GM06990 (cell line): ENCODE measurements around the gene GNA14.

Experiments
- DNase-seq: peaks from one replicate; pipeline ENCODE4 v3.0.0-alpha.2; 2011; ENCODE audit not compliant: insufficient read length; ENCODE audit errors: extremely low read depth
- H3K27me3 ChIP-seq: replicated peaks from 2 replicates; pipeline ENCODE4 v1.6.0; 2011; ENCODE audit warnings: low read length; ENCODE audit not compliant: control insufficient read depth, insufficient read depth
- H3K36me3 ChIP-seq: 2 replicates; pipeline ENCODE4 v1.5.1; 2011; ENCODE audit warnings: low read length; ENCODE audit not compliant: control insufficient read depth, insufficient read depth
- H3K4me3 ChIP-seq: replicated peaks from 2 replicates; pipeline ENCODE4 v1.5.1; 2011; ENCODE audit warnings: low read depth, mild to moderate bottlenecking, control low read depth, low read length
- TF ChIP-seq, protein P1 (sequence below): IDR thresholded peaks from 2 replicates; pipeline ENCODE4 v1.5.1; 2011; ENCODE audit warnings: low read length, control low read depth, mild to moderate bottlenecking, inconsistent platforms; ENCODE audit not compliant: insufficient read depth, poor library complexity, severe bottlenecking

Gene GNA14

DNA sequence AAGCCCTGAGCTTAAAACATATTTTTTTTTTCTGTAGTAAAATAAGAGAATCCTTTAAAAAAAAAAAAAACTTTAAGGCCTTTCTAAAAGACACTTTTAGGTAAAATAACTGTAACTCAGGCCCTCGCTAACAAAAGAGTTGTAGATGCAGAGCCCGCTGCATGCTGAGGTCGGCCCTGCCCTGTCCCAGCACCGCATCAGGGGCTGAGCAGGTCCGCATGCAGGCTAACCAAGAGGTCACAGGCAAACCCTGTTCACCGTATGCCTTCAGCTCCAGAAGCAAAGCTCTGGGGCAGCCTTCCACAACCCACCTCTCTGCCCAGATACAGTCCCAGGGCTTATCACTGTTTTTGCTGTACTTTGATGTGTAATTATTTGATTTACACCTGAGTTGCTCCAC is 216.1 kb downstream of the GNA14 start:
- no peaks in the 10 kb centered on the region for H3K27me3 ChIP-seq
- no peak overlapping the region for H3K4me3 ChIP-seq
- DNase-seq: no peak
- H3K36me3 ChIP-seq: no peaks in the 10 kb centered on the region
- TF ChIP-seq, protein P1, sequence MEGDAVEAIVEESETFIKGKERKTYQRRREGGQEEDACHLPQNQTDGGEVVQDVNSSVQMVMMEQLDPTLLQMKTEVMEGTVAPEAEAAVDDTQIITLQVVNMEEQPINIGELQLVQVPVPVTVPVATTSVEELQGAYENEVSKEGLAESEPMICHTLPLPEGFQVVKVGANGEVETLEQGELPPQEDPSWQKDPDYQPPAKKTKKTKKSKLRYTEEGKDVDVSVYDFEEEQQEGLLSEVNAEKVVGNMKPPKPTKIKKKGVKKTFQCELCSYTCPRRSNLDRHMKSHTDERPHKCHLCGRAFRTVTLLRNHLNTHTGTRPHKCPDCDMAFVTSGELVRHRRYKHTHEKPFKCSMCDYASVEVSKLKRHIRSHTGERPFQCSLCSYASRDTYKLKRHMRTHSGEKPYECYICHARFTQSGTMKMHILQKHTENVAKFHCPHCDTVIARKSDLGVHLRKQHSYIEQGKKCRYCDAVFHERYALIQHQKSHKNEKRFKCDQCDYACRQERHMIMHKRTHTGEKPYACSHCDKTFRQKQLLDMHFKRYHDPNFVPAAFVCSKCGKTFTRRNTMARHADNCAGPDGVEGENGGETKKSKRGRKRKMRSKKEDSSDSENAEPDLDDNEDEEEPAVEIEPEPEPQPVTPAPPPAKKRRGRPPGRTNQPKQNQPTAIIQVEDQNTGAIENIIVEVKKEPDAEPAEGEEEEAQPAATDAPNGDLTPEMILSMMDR: no peak

- Histone ChIP-seq H3K27me3 (no peaks in the 10 kb centered on the region), H3K36me3 (no peaks in the 10 kb centered on the region), H3K4me3 (no peak overlapping the region)
- no peak for DNase-seq
- TF ChIP-seq, protein P1: no peak
Measured at GRCh38 chr9:77429928-77430327, 218.2 kb downstream of the GNA14 start.

DNA sequence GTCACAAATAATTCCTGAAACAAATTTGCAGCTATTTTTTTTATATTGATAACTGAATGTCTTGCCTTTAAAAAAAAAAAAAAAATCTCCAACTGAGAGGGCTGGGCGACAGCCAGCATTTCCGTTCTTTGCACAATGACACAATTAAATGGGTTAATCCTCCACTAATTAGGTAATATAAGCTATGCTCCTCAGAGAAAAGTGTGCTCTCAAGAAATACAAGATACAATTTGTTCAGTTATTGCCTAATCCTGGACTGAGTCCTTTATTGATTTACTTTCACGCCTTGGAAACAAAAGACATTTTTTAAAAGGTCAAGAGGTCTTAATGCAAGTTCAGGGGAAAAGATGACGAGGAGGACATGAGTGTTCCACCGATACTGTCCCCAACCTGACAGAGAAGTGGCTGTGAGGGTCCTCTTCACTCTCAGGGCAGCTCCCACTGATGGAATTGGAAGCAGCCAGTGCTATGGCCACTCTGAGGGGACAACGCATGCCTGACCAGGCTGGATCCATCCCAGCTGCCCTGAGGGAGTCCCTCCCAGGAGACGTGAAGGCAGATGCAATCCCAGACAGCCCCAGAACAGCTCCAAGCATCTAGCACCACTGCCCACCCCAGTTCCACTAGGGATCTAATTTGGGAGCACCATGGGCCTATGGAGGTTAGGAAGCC is 220.7 kb downstream of the GNA14 start:
- no peaks in the 10 kb centered on the region for H3K36me3 ChIP-seq
- DNase-seq: no peak
- TF ChIP-seq, protein P1: no peak
- no peaks in the 10 kb centered on the region for H3K27me3 ChIP-seq
- no peak overlapping the region for H3K4me3 ChIP-seq

DNA sequence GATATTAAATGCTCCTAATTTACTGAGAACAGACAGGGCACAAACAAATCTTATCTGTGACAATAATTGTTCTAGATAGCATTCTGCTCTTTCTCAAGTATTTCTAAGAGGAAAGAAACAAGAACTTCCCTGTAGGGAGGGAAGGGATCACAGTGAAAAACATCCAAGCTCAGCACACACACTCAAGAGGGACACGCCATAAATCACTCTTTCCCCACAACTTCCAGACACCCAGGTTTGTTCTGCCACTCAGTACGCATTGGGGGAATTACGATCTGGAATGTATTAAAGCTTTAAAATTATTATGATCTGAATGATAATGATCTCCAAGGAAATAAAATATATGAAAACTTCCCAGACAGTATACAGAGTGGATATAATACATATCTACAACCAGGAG is 221.4 kb downstream of the GNA14 start:
- Histone ChIP-seq H3K36me3 (no peaks in the 10 kb centered on the region), H3K4me3 (no peak overlapping the region), H3K27me3 (no peaks in the 10 kb centered on the region)
- no peak for DNase-seq
- TF ChIP-seq, protein P1: no peak

DNA sequence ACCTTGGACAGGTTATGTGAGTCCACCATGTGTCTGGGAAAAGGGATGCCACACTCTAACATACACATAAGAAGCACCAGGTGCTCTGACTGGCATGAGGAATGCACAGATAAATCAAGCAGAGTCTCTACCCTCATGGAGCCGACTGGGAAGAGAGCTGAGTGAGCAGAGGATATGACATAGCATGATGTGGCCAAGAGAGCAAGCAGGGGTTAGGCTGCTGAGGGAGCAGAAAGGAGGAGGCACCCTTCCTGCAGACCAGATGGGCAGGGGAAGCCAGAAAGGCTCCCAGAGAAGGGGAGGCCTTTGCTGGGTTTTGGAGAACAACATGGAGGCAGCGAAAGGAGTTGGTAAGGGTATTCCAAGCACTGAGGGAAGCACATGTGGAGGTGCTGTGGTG is 223.1 kb downstream of the GNA14 start:
- Histone ChIP-seq H3K36me3 (no peaks in the 10 kb centered on the region), H3K27me3 (no peaks in the 10 kb centered on the region), H3K4me3 (no peak overlapping the region)
- TF ChIP-seq, protein P1: no peak
- no peak for DNase-seq

DNA sequence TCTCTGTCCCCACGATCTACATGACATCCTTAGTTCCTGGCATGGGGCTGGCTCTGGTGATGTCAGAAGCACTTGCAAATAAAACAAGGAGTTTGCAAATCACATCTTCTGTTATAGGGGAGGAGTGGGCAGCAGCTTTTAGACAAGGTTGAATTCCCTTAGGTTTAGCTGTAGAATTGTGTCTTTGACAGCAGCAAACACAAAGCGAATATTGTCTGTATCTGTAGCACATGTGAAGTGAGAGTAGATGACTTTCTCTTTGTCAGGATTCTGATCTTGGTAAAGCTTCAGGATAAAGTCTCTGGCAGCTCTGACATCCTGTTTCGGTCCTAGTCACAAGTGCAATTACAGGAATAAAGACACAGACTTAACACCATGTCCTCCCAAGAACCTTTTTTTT is 224.3 kb downstream of the GNA14 start:
- H3K36me3 ChIP-seq: no peaks in the 10 kb centered on the region
- TF ChIP-seq, protein P1: no peak
- no peak overlapping the region for H3K4me3 ChIP-seq
- no peak for DNase-seq
- no peaks in the 10 kb centered on the region for H3K27me3 ChIP-seq
